ENCODE results near the gene UCN.
"Not testable (repeated sequence)": the region's sequence is repeated elsewhere in the genome, so short reads cannot be mapped to it uniquely, and the experiment has no call there.

UCN gene, protein sequence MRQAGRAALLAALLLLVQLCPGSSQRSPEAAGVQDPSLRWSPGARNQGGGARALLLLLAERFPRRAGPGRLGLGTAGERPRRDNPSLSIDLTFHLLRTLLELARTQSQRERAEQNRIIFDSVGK

DNA sequence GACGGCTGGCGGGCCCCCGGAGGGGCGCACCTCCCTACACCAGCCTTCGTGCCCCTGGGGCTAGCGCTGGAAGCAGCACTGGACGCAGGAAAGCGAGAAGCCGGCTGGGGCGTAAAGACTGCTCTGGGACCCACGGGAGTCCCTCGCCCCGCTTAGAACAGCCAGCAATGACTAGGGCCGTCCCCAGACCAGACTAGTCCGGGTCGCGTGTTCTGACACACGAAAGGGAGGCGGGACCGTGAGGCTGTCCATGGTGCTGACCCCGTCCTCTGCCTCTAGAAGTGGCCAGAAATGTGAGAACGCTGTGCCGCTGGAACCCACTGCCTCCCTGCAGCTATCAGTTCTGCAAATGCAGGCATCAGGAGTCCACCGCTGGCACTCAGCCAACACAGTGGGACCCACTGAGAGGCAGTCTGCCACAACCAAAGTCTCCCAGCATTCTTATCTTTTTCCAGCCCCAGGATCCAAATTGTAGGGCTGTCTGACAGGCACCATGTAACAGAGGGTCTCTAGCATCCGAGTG is at the start of gene UCN:
UCN (minus strand) TSS at position 87 of the 523 bp plus-strand sequence. CDS start 550 bp downstream, outside the sequence.
- peak; percentile 18 for DNase-seq

DNA sequence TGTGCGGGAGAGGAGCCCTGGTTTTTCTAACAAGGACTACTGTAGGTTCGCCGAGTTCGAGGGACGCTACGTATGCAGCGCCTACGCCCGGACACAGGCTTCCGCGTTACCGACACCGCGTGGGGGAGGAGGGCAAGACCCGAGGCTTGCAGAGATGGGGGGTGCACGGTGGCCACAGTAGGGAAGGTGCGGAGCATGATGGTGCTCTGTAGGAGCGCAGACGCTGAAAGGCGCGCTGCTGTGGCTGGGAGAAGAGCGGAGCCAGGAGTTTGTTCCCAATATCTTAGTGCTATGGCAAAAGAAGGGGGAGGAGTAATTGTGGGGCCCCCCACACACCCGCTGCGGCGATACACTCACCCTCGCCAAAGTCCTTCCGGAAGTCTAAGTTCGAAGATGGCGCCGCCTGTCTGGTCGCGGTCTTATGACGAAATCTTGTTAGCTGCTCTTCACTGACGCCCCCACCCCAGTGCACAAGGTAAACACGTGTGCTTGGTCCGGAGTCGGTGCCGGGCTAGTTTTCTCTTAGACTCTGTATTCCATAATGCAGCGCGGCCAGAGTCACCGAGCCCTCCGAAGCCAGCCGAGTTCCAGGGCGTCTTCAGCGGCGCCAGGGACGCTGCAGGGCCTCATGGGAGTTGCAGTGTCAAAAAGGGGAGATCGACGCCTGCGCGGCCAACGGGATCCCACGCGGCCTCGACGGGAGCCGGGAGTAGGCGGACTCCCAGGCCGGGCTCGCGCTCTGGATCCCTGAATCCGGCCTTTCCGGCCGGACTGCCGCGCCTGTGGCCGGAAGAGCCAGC is 48.3 kb upstream of the UCN start, which contains the start of gene GTF3C2:
GTF3C2 (minus strand) TSS at position 383 of the 800 bp plus-strand sequence. CDS start 13,210 bp downstream, outside the sequence.
- peak; percentile 98 for DNase-seq

DNA sequence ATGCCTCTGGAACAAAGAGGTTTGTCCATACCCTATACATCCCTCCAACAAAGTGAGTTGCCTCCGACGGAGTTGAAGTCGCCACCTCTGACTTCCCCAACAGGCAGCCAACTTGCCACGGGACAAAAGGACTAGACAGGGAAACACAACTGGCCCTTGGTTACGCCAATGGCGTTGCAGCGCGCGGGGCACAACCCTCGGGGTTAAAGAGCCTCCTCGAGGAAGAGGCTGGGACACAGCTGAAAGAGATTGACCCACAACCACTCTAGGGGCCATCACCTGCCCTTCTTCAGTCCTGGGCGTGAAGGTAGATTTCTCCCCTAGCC is 47.8 kb upstream of the UCN start:
- no peak for DNase-seq

DNA sequence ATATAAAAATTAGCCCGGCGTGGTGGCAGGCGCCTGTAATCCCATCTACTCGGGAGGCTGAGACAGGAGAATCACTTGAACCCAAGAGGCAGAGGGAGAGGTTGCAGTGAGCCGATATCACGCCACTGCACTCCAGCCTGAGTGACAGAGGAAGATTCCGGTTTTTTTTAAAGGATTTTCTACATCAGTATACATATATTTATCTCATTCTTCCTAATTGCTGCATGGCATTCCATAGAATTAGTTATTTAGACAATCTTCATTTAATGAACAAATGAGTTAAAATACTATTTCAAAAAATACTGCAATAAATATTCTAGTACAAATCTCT is 46.3 kb upstream of the UCN start:
- no peak for DNase-seq

DNA sequence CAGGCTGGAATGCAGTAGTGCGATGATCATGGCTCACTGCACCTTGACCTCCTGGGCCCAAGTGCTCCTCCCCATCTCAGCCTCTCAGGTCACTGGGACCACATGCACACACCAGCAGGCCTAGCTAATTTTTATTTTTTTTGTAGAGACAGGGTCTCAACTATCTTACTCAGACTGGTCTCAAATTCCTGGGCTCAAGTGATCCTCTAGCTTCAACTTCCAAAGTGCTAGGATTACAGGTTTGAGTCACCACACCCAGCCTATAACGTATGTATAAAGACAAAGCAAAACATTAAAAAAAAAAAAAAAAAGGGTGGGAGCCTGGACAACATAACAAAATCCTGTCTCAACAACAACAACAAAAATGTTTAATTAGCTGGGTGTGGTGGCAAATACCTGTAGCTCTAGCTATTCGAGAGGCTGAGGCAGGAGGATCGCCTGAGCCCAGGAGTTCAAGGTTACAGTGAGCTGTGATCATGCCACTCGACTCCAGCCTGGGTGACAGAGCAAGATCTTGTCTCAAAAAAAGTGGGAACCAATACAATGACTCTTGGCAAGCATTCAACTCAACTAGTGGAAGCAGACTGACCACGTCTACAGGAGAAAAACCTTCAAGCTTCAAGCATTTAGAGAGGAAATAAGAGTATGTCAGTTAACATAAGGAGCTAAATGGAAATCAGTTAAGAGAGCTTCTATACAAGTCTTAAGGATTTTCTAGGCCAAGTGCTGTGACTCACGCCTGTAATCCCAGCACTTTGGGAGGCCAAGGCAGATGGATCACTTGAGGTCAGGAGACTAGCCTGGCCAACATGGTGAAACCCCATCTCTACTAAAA is 45.7 kb upstream of the UCN start:
- no peak for DNase-seq

DNA sequence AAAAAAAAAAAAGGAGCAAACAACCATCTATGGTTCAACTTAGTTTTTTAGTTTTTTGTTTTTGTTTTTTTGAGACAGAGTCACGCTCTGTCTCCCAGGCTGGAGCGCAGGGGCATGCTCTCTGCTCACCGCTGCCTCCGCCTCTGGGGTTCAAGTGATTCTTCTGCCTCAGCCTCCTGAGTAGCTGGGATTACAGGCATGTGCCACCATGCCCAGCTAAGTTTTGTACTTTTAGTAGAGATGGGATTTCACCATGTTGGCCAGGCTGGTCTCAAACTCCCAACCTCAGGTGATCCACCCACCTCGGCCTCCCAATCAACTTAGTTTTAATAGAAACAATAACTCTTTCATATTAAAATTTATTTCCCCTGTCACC is 45.1 kb upstream of the UCN start:
- not testable (repeated sequence) for DNase-seq

DNA sequence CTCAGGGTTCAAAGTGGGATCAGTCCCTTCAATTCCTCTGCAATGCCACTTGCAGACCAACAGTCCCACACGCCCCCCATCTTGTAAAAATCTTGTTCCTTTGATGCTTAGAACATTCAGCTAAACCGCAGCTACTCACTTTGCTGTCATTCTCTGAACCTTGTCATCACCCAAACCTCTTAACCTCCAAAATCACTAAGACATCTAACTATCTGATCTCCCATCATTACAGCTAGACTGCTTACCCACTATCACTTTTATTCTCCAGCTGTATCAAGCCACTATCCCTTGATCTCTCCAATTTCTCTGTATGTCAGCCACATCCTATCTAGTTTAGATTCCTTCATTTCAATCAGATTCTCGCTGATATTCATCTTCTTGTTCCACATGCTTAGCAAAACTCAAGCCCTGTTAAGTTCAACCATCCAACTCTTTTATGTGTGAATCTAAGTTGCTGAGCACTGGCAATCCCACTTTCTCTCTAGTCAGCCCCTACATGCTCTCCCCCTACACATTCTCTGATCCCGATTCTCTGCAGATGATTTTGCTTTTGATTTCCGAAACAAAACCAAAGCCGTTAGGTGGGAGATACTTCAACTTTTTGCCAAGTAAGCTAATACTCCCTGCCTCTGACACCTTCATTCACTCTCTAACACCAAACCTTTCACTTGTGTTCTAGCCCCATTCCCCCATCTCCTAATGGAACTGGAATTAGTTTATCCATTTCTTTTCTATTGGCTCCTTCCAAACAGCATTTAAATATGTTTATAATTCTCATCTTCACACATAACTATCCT is 43.8 kb upstream of the UCN start:
- no peak for DNase-seq

DNA sequence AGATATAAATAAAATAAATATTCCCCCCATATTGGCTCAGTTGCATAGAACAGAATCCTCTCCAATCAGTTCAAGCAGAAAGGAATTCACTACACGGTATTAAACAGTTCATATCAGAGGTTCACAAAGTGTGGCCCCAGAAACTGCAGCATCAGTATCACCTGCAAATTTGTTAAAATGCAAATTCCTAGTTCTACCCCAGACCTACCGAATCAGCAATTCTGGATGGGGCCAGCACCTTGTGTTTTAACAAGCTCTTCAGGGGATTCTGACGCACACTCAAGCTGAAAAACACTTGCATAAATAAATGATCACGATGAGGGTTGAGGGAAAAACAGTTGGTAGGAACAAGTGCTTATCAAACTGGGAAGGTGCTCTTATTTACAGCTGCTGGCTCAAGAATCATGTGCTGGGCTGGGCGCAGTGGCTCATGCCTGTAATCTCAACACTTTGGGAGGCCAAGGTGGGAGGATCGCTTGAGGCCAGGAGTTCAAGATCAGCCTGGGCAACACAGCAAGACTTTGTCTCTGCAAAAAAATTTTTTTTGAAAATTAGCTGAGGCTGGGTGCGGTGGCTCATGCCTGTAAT is 42.0 kb upstream of the UCN start:
- no peak for DNase-seq

DNA sequence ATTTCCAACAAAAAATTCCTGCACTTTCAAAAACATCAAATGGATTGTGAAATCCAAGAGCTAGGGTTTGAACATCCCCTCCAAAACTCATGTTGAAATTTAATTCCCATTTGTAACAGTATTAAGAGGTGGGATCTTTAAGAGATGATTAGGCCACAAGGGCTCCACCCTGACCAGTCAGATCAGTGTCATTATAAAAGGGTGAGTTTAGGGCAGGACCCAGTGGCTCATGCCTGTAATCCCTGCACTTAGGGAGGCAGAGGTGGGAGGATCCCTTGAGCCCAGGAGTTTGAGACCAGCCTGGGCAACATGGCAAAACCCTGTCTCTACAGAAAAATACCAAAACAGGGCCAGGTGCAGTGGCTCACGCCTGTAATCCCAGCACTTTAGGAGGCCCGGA is 39.4 kb upstream of the UCN start:
- no peak for DNase-seq

DNA sequence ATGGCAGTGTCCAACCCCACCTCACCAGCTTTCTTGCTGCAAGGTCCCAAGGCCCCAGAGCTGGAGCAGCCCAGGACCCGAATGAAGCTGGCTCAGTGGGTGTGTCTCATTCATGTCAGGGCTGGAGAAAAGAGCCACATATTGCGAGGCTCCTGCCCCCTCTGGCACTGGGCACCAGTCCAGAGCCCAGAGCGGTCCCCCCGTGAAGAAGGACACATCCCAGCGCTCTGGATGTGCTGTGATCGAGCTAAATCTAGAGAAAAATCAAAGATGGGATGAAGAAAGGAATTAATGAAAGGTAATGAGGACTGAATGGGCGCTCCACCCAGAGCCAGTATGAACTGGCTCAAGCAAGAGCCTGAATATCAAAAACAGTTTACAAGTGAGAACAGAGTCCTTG is 27.9 kb upstream of the UCN start:
- no peak for DNase-seq

DNA sequence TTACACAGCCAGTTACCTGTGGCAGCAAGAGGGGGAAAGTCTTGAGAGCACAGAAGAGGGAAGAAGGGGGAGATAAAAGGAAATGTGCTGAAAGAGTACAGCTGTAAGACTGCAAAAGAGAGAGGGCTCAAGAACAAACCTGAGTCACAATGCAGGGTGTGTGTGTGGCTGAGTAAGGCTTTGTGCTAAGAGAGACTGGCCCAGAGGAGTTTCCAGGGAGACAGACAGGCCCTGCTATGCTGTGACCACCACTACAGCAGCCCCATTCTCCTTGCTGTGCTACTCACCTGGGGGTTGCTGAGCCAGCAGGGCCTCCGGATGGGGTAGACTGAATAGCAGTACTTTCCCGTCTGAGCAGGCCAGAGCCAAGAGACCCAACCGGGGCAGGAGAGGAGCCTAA is 27.1 kb upstream of the UCN start:
- no peak for DNase-seq

DNA sequence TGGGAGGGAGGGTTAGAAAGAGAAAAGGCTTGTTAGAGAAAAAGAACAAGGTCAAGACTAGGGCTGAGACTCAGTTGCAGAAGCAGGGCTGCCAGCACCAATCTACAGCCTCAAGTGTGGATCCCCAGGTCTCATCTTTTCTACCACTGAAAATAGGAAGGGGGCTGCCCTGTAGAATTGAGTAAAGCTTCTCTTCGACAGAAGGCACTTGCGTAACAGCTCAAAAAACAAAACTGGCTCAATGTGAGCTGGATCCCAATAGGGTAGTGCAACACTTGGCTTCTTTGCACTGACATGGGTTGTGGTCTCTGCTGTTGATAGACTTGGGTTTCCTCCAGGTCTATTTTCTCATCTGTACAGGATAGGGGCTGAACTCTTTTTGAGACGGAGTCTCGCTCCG is 16.5 kb upstream of the UCN start:
- no peak for DNase-seq

DNA sequence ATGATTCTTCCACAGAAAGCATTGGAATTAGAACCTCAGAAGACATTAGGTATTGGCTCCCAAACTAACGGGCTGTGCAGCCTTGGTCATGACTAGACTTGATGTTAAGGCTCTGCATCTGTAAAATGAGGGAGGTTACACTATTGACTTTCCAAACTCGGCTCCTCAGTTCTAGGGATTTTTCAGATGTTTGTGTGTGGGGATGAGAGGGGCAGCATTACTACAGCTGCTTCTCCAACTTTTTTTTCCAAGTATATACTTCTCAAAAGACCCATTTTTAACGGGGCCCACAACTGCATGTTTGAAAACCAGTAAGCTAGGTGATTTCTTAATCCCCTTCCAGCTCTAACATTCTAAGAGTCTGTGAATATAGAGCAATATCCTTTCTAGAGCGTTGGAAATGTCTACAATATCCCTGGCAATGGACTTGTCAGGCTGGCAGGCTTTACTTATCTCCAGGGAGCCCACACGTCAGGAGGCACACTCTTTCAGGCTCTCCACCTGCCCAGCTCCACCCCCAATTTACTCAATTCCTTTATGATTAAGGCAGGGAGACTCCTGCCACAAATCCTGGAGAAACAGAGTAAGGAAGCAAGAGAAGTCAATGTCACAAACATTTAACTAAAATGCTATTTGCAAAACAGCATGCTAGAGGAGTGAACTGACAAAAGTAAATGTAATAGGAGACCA is 15.5 kb upstream of the UCN start:
- no peak for DNase-seq

DNA sequence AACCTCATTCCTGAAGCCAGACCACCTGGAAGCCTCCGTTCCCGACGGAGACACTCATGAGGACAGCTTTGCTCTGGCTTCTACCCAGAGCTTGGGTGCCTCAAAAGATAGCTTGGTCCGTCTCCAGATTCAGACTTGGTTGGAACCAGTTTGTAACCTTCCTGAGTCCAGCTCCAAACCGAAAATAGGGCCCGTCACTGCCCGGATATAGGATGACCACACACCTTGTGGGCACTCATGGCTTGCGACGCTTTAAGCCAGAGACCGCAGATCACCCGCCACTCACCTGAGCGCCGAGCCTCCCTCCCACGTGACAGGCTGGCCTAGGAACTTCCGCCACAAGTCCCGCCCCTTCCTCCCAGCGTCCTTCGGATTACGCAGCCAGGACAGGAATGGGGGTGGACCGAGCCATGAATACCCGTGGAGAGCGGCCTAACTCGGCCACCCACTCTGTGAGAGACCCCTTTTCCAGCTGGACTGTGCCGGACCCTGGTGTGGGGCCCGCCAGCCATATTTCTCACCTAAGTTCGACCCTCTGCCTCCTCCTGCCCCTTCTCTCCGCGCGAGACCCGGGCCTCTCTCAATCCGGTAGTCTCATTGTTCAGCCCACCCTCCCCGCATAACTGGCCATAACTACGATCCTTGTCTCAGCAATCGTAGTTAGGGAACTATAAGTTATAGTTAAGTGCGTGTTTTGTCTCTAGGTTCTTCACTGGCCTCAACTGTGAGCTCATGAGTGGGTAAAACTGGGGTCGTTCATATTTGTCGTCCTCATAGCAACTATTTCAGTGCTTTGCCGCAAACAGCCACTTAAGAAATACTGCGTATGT is 14.7 kb upstream of the UCN start, which contains the start of gene MPV17:
MPV17 (minus strand) TSS at position 332 of the 830 bp plus-strand sequence. CDS start 580 bp downstream, outside the sequence.
- DNase-seq: peak; percentile 79

DNA sequence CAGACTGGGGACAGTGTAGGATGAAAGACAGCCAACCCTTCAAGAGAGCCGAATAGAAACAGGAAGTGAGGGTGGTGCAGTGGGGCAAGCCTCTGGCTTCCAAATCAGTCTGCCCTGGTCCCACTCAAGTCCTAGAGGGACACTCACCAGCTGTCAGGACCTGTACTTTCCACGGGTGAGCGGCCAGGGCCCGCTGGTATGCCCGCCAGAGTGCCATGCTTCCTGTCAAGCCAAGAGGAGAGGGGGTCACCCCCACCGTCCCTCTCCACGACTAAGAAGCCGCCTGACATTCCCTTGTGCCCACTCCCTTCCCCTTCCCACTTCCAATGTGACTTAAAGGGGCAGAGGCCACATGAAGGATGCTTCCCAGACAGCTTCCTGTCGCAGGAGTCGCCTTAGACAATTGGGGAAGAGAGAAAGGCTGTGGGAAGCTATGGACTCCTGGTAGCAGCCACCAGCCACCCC is 14.1 kb upstream of the UCN start:
- DNase-seq: no peak

DNA sequence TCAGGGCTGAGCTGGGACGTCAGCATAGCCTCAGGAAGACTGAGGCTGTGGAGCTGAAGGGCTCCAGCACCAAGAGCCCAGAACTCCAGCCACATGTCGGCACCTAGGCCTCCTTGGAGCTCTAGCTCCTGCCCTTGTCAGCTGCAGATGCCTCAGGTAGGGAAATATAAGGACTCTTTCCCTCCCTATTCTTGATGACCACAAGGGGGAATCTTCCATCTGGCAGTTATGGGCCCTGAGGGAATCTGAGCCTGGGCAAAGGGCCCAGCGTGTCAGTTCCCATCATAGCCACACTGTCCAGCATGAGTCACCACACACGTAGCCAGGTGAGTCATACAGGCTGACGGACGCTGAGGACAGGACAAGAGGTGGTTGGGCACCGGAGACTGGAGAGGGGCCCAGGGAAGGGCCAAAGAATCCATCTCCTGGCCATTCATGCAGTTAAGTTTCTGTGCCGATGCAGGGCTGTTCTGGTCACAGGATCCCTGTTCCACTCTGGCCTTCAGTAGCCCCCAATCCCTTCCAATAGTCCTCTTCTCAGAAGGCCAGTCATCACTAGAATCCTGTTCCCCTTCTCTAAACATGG is 12.8 kb upstream of the UCN start:
- DNase-seq: no peak

DNA sequence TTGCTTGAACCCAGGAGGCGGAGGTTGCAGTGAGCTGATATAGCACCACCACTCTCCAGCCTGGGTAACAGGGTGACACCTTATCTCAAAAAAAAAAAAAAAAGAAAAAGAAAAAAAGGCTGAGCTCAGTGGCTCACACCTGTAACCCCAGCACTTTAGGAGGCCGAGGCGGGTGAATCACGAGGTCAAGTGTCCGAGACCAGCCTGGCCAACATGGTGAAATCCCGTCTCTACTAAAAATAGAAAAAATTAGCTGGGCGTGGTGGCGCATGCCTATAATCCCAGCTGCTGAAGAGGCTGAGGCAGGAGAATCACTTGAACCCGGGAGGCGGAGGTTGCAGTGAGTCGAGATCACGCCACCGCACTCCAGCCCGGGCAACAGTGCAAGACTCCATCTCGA is 11.6 kb upstream of the UCN start:
- not testable (repeated sequence) for DNase-seq

DNA sequence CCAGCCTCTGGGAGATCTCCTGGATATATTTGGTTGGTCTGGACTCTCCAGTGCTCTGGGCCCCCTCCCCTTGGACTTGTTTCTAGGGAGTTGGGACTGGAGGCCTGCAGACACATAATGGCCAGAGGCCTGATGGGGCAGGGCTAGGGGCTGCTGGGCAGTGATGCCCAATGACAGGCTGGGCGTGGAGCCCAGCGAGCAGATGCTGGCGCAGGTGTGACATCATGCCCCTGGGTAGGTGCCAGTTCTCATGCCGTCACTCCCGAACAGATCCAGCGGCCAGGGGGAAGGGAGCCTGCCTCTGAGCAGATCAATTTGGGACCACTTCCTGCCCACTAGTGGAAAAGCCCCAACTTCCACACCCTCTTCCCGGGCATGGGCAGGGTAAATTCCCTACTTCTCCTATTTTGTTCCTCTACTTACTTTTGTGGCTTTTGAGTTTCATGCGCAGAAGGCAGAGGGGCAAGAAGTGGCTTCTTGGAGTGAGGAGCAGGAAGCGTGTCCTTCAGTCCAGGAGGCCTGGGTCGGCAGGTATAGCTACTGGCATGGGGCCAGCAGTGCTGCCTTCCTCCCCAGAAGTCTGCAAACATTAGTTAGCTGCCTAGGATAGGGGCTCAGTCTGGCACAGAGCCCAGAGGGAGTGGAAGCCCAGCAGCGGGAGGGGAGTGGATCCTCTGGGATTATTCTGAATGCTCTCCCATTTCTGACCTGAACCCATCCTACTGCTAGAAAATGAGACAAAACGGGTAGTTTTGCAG is 8.6 kb upstream of the UCN start:
- DNase-seq: peak; percentile 64

DNA sequence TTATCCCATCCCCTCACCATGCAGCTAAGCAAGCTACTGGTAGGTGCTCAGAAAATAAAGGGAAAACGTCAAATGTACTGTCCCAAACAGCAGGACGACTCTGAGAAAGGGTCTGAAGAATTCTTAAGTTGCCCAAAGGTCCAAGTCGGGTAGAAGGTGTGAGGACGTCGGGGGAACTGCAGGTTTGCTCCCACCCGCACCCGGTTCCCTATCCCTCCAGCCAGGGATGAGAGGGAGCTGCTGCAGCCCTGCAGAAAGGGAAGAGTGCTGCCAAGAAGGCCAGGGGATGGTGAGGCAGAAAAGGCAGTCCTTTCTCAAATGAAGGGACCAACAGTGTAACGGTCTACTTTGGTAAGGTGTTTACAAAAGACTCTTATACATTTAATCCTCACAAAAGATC is 6.9 kb upstream of the UCN start:
- no peak for DNase-seq

DNA sequence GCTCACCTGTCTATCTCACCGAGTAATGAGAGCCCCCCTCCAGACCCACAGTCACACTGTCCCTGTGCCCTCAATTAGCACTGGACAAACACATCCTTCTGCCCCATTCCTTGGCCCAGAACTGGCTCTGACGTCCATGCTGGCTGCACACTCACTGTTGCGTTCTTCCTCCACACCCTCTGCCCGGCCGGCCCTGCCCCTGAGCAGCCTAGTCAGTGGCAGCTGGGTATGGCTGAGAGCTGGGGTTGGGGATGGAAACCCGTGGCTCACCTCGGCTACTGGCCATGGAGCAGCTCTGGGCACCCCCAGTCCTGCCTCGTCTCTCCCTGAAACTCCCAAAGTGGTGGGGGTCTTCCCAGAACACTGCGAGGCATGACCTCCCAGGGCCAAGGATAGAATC is 6.5 kb upstream of the UCN start:
- no peak for DNase-seq

Measured in NCI-H1105 treated with DMSO at 0.1 percent for 48 hours (cell line).